Endodermal cell (in vitro differentiated cells): ENCODE data around the gene ASPHD2. TPM values are rescaled to one million over a fixed set of nuclear protein-coding genes. Genes with fewer than 3 reads are reported as not detected.

Experiments
- DNase-seq: peaks from one replicate; pipeline ENCODE4 v3.0.0-alpha.2; 2017
- H3K27ac ChIP-seq: 2 replicates; pipeline ENCODE4 v1.5.1; 2013; ENCODE audit warnings: mild to moderate bottlenecking, low read depth, low read length, moderate library complexity
- H3K27me3 ChIP-seq: 2 replicates; pipeline ENCODE4 v1.6.1; 2013; ENCODE audit warnings: mild to moderate bottlenecking, low read length, moderate library complexity; ENCODE audit not compliant: insufficient read depth, control insufficient read depth, poor library complexity, severe bottlenecking
- H3K36me3 ChIP-seq: 2 replicates; pipeline ENCODE4 v1.7.0; 2013; ENCODE audit warnings: mild to moderate bottlenecking, low read length, moderate library complexity; ENCODE audit not compliant: control insufficient read depth, insufficient read depth
- H3K4me1 ChIP-seq: one replicate; pipeline ENCODE4 v1.7.0; 2013; ENCODE audit warnings: low read length; ENCODE audit not compliant: control insufficient read depth, insufficient read depth
- H3K4me3 ChIP-seq: 2 replicates; pipeline ENCODE4 v1.5.1; 2013; ENCODE audit warnings: mild to moderate bottlenecking, low read length, moderate library complexity
- H3K9ac ChIP-seq: 2 replicates; pipeline ENCODE4 v1.6.1; 2013; ENCODE audit warnings: mild to moderate bottlenecking, low read length, moderate library complexity; ENCODE audit not compliant: poor library complexity, severe bottlenecking; ENCODE audit errors: extremely low read depth
- H3K9me3 ChIP-seq: 2 replicates; pipeline ENCODE4 v1.6.1; 2013; ENCODE audit warnings: mild to moderate bottlenecking, low read length, moderate library complexity; ENCODE audit not compliant: control insufficient read depth
- H3K27ac Mint-ChIP-seq: 2 replicates; pipeline ENCODE4 v1.8.0; 2020; ENCODE audit warnings: mixed read lengths
- H3K27me3 Mint-ChIP-seq: 2 replicates; pipeline ENCODE4 v1.8.0; 2021; ENCODE audit warnings: mild to moderate bottlenecking, mixed read lengths; ENCODE audit not compliant: insufficient read depth
- H3K36me3 Mint-ChIP-seq: 2 replicates; pipeline ENCODE4 v1.8.0; 2020; ENCODE audit warnings: low read depth, mixed read lengths
- H3K4me1 Mint-ChIP-seq: 2 replicates; pipeline ENCODE4 v1.8.0; 2020; ENCODE audit warnings: mixed read lengths
- H3K4me3 Mint-ChIP-seq: 2 replicates; pipeline ENCODE4 v1.8.0; 2020; ENCODE audit warnings: mild to moderate bottlenecking, moderate library complexity, mixed read lengths
- H3K9me3 Mint-ChIP-seq: 2 replicates; pipeline ENCODE4 v1.8.0; 2020; ENCODE audit warnings: mild to moderate bottlenecking, mixed read lengths
- CTCF ChIP-seq: fragments of 200-600 bp; sonication (generic); conservative IDR thresholded peaks from 2 replicates; pipeline ENCODE4 v1.5.0; 2021; ENCODE audit warnings: antibody characterized with exemption, mild to moderate bottlenecking
- WGBS, 2 experiments: methylation state at CpG; one replicate each; pipeline versions ENCODE4 v1.1.5 to v1.1.7; 2013; ENCODE audit warnings: missing lambda C conversion rate in 2 of 2, mixed read lengths in 1 of 2; ENCODE audit not compliant: insufficient coverage in 1 of 2, insufficient read length in 1 of 2; 5-methylcytosine and 5-hydroxymethylcytosine counted together
- total RNA-seq, 2 donors: library from RNA; stranded (reverse); fragmentation: NEBNext Ultra II Directional in 1 of 2; extraction: Animal tissue kit (Norgen Biotek cat#: 25700) in 1 of 2; gene quantifications; 2 replicates in 1 of 2; 3 replicates in 1 of 2; pipeline ENCODE4 v1.2.1, GENCODE V29; 2021

Gene ASPHD2
- total RNA-seq, 2 donors from 2014 or later: 6.0 to 7.3 TPM

GRCh38 chr22:26431261-26431995 is 2.4 kb downstream of the ASPHD2 start:
- Mint-ChIP-seq H3K36me3 (peaks cover 11% of the 10 kb centered on the region), H3K4me1 (peaks cover 24% of the 10 kb centered on the region), H3K27ac (no peak overlapping the region), H3K4me3 (no peak overlapping the region), H3K27me3 (peaks cover 6% of the 10 kb centered on the region), H3K9me3 (no peaks in the 10 kb centered on the region)
- Histone ChIP-seq H3K27ac (no peak overlapping the region), H3K36me3 (peaks cover 5% of the 10 kb centered on the region), H3K9me3 (no peaks in the 10 kb centered on the region), H3K27me3 (no peaks in the 10 kb centered on the region), H3K4me1 (no peaks in the 10 kb centered on the region), H3K4me3 (no peak overlapping the region), H3K9ac (no peak overlapping the region)
- no peak for TF ChIP-seq CTCF
- no peak for DNase-seq
- WGBS, 2 experiments: 94 to 97% methylated on average over 11 to 13 of the region's 13 CpGs

GRCh38 chr22:26432619-26433311 is 3.7 kb downstream of the ASPHD2 start:
- Histone ChIP-seq H3K27ac (no peak overlapping the region), H3K9me3 (no peaks in the 10 kb centered on the region), H3K4me1 (no peaks in the 10 kb centered on the region), H3K27me3 (no peaks in the 10 kb centered on the region), H3K4me3 (no peak overlapping the region), H3K9ac (no peak overlapping the region), H3K36me3 (peaks cover 5% of the 10 kb centered on the region)
- Mint-ChIP-seq H3K9me3 (no peaks in the 10 kb centered on the region), H3K36me3 (peaks cover 11% of the 10 kb centered on the region), H3K27me3 (no peaks in the 10 kb centered on the region), H3K27ac (no peak overlapping the region), H3K4me1 (peaks cover 34% of the 10 kb centered on the region), H3K4me3 (no peak overlapping the region)
- 90 to 96% methylated on average over 2 to 3 of the region's 3 CpGs for WGBS, 2 experiments
- no peak for DNase-seq
- TF ChIP-seq CTCF: no peak

GRCh38 chr22:26433805-26434204 is 4.7 kb downstream of the ASPHD2 start:
- no peak overlapping the region for H3K9ac ChIP-seq
- H3K27ac ChIP-seq: no peak overlapping the region
- Mint-ChIP-seq H3K9me3 (no peaks in the 10 kb centered on the region), H3K4me3 (no peak overlapping the region), H3K27me3 (no peaks in the 10 kb centered on the region), H3K27ac (no peak overlapping the region), H3K4me1 (peaks cover 35% of the 10 kb centered on the region), H3K36me3 (peaks cover 11% of the 10 kb centered on the region)
- H3K4me1 ChIP-seq: no peaks in the 10 kb centered on the region
- H3K9me3 ChIP-seq: no peaks in the 10 kb centered on the region
- H3K4me3 ChIP-seq: no peak overlapping the region
- DNase-seq: no peak
- no peaks in the 10 kb centered on the region for H3K27me3 ChIP-seq
- H3K36me3 ChIP-seq: peaks cover 5% of the 10 kb centered on the region
- 96 to 98% methylated on average over 21 to 25 of the region's 25 CpGs for WGBS, 2 experiments
- TF ChIP-seq CTCF: no peak
